ENCODE results near the gene GAS7.

GAS7 gene

GRCh38 chr17:10170233-10170632 lies 28.2 kb downstream of the GAS7 start:
- DNase-seq: no peak

- no peak for DNase-seq
These were observed 29.1 kb downstream of the GAS7 start for GRCh38 chr17:10169290-10169689.

GRCh38 chr17:10166176-10166935 lies 32.0 kb downstream of the GAS7 start:
- DNase-seq: no peak

DNA sequence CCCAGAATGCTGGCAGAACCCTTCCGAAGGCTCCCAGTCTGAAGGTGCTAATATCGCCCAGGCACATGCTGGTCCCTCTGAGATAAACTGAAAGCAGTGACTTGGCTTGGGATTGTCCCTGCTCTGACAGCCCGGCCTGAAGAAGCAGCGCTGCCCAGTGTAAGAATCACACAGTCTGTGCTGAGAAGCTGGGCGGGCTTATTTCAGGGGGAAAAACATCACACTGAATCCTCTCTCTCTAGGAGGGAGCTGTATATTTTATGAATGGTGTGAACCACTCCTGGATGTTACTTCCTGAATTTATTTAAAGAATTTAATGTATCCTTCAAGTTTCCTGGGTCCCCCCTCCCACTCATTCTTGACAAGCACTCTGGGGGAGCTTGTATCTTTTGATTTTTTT lies 36.3 kb downstream of the GAS7 start:
- no peak for DNase-seq

- DNase-seq: no peak
These were observed 37.0 kb downstream of the GAS7 start for GRCh38 chr17:10161386-10161785.

- no peak for DNase-seq
These were observed 41.3 kb downstream of the GAS7 start for GRCh38 chr17:10156948-10157607.

- DNase-seq: no peak
These were observed 41.8 kb downstream of the GAS7 start for GRCh38 chr17:10156599-10156947.

DNA sequence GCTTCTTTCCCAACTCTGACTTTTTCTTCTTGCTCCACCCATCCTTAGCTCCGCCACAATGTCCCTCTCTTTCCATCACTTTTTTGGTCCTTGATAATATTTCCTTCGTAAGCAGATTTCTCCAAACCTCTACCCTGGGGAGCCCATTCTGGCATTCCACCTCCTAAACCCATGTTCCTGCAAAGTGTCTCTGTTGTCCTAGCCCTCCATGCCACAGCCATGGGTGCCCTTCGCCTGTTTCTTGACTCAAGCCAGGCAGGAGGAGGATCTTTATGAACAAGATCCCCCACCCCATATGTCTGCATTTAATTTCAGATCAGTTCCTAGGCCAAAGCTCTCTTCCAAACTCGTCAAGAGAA lies 42.4 kb downstream of the GAS7 start:
- DNase-seq: no peak

GRCh38 chr17:10155371-10156076 lies 42.9 kb downstream of the GAS7 start:
- DNase-seq: no peak

DNA sequence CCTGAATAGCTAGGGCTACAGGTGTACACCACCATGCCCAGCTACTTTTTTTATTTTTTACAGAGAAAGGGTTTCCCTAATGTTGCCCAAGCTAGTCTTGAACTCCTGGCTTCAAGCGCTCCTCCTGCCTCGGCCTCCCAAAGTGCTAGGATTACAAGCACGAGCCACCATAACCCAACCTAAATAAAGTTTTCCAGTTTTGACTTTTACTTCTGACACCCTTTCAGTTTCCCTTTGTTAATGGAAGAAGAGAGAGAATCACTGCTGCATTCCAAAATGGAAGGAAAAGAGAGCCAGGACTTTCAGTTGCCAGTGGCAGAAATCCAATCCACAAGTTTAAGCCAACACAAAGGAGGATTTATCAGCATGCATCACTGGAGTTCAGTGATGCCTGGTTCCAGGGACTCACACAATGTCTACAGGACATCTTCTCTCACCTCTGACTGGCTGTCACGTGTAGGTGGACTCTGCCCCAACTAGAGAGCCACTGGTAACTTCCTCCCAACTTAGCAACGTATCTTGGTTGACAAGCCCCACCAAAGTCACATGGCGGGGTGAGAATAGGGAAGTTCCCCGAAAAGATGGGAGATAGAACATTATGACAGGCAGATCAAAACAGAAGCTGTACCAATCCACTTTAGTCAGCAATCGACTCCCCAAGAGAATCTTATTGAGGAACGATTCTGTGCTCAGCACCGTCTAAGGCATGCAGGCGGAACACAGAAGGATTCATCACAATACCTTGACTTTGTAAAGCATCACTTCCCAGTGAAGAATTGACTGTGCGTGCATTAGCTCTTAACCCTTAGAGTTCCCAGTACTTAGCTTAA lies 46.5 kb downstream of the GAS7 start:
- no peak for DNase-seq

DNA sequence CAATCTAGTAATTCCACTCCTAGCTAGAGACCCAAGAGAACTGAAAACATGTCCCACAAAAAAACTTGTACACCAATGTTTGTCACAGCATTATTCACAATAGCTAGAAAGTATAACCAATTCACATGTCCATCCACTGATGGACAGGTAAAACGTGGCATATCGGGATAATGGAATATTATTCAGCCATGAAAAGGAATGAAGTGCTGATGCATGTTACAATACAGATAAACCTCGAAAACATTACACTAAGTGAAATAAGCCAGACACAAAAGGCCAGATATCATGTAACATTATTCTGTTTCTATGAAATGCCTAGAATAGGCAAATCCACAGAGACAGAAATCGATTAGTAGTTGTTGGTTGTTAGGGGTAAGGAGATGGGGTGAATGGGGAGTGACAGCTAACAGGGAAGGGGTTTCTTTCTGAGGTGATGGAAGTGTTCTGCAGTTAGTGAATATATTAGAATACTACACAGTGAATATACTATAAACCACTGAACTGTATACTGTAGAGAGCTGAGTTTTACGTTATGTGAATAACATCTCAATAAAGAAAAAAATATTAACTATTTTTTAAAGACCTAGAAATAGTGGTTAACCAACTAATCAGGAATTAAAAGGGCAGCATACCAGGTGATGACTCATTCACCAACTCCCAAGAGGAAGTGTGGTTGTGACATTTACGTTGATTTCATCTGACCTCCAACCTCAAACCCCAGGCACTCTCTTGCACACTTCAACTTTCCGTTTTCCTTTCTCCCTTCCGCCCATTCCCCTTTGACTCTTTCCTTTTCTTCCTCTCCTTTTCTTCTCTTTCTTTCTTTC lies 48.6 kb downstream of the GAS7 start:
- no peak for DNase-seq

DNA sequence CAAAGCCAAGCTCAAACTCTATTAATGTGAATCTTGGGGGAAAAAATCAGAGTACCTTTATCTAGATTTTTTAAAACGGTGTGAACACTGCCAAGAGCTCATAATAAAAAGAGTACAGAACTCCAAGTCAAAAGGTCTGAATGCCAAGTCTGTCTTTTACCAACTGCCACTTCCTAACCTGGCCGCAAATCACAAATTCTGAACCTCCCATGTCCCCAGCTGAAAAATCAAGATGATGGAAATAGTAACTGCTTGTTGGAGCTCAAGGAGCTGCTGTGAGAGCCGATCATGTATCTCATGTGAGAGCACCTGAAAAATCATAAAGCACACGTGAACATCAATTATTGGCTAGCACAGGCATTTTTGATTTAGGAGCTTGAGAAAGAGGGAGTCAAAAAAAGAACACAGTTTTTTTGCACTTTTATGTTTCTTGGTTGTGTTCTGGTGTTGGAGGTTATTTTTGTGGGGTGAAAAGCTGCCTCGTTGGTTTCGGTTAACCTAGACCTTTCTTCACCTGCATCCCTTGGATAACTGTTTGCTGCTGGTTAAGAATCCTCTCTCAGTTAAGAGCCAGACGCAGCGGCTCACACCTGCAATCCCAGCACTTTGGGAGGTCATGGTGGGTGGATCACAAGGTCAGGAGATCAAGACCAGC lies 50.5 kb downstream of the GAS7 start:
- no peak for DNase-seq

DNA sequence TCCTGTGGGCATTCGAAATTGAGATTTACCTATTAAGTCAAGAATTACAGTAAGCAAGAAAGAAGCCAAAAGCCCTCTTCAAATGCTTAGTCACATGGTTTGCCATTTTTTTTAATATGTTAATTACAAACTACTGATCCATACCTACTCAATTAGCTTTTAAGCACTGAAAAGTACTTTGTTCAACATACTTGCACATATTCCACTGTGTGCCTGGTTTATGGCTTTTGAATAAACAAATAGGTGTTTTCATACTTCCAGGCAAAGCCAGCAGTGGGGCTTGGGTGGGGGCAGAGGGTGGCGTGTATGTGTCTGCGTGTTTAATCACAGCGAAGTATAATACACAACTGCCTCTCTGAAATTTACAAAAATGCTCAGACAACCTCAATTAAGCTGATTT lies 51.4 kb downstream of the GAS7 start:
- peak; percentile 36 to 57 for DNase-seq

DNA sequence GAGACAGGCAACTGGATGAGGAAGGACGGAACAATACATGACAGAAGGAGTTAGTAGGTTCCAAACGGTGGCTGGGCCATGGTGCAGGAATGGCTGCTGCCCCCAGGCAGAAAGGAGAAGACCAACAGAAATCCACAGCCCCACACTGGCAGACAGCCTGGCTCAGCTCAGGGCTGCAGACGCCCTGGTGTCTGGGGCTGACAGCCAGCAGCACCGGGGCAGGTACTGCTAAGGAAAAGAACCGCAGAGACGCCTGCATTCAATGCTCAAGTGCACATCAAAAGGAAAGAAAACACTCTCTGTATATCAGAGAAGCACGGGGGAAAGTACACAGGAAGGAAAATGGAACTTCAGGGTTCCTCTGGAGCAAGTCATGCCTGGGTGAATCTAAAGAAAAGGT lies 53.4 kb downstream of the GAS7 start:
- DNase-seq: no peak

GRCh38 chr17:10144456-10144855 lies 54.0 kb downstream of the GAS7 start:
- DNase-seq: no peak

DNA sequence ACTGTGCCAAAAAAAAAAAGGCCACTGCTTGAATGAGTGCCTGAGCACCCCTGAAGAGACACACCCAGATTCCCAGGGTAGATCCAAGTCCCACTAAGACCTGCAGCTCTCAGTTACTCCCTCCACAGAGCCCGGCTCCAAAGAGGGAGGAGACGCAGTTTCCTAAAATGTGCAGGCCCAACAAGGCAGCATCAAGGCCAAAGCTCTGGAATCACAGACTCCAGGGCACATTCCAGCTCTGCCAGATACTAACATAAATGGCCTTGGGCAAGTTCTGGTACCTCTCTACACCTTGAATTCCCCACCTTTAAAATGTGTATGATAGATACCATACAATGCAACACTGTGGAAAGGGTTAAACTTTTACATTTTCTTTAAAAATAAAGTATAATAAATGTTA lies 57.0 kb downstream of the GAS7 start:
- no peak for DNase-seq

GRCh38 chr17:10139577-10139976 lies 58.8 kb downstream of the GAS7 start:
- no peak for DNase-seq

- no peak for DNase-seq
These were observed 62.0 kb downstream of the GAS7 start for GRCh38 chr17:10136258-10136981.

GRCh38 chr17:10135539-10136257 lies 62.7 kb downstream of the GAS7 start:
- DNase-seq: no peak

- peak in 1 of 2 experiments; percentile 38 for DNase-seq
These were observed 67.7 kb downstream of the GAS7 start for GRCh38 chr17:10130677-10131076.

Measured in NCI-H526 (cell line).